Measurements from ENCODE around the gene TBC1D5.

Gene TBC1D5

GRCh38 chr3:17372362-17373210, 369.8 kb downstream of the TBC1D5 start:
- Histone ChIP-seq H2BK5ac (ENCODE audit: low read depth, low read length, poor library complexity, severe bottlenecking) (no peak overlapping the region), H2BK15ac (ENCODE audit: low read depth, poor library complexity, severe bottlenecking) (no peak overlapping the region), H3K27ac (ENCODE audit: low read length, poor library complexity, severe bottlenecking) (no peak overlapping the region), H3K14ac (ENCODE audit: low read length in 2 of 2) (no peak overlapping the region), H3K23ac (ENCODE audit: low read length in 2 of 2) (no peak overlapping the region), H3K79me1 (replicated peaks; ENCODE audit: low read length, poor library complexity, severe bottlenecking) (no peaks in the 10 kb centered on the region), H3K9me3 (ENCODE audit: control insufficient read depth, low read length) (no peaks in the 10 kb centered on the region), H3K27me3 (ENCODE audit: control insufficient read depth in 1 of 2, insufficient read depth in 1 of 2, low read length in 2 of 2) (no peaks in the 10 kb centered on the region), H3K4me1 (ENCODE audit: control insufficient read depth, insufficient read depth, low read depth, low read length) (no peaks in the 10 kb centered on the region), H4K8ac (ENCODE audit: low read length) (no peak overlapping the region), H4K91ac (ENCODE audit: low read length) (no peak overlapping the region), H3K9ac (ENCODE audit: low read length) (no peak overlapping the region), H3K4me3 (ENCODE audit: insufficient read depth in 1 of 2, low read depth in 1 of 2, low read length in 2 of 2) (no peak overlapping the region), H2BK120ac (ENCODE audit: low read depth, low read length) (no peak overlapping the region), H3K18ac (ENCODE audit: low read depth in 1 of 2, low read length in 2 of 2) (no peak overlapping the region), H3K4me2 (ENCODE audit: low read length, poor library complexity, severe bottlenecking) (no peak overlapping the region), H3K4ac (ENCODE audit: low read depth in 1 of 2, low read length in 2 of 2) (no peak overlapping the region), H3K36me3 (ENCODE audit: control insufficient read depth in 1 of 2, insufficient read depth in 2 of 2, low read depth in 1 of 2, low read length in 2 of 2) (peaks cover 0 to 14% of the 10 kb centered on the region in 2 experiments), H2AK5ac (ENCODE audit: low read length, severe bottlenecking) (no peak overlapping the region), H2AFZ (ENCODE audit: low read depth, low read length) (no peak overlapping the region), H2BK12ac (ENCODE audit: low read length in 2 of 2) (no peak overlapping the region)
- WGBS = no CpG with 5 or more reads among the region's 4 CpGs
- peak; percentile 65 for DNase-seq

- no peaks in the 10 kb centered on the region for H3K79me1 ChIP-seq (replicated peaks; ENCODE audit: low read length, poor library complexity, severe bottlenecking)
- no peak overlapping the region for H3K18ac ChIP-seq (ENCODE audit: low read depth in 1 of 2, low read length in 2 of 2)
- H3K9ac ChIP-seq (ENCODE audit: low read length) = no peak overlapping the region
- no peak overlapping the region for H3K23ac ChIP-seq (ENCODE audit: low read length in 2 of 2)
- no peak overlapping the region for H3K4me2 ChIP-seq (ENCODE audit: low read length, poor library complexity, severe bottlenecking)
- H3K9me3 ChIP-seq (ENCODE audit: control insufficient read depth, low read length) = no peaks in the 10 kb centered on the region
- no peak overlapping the region for H3K4ac ChIP-seq (ENCODE audit: low read depth in 1 of 2, low read length in 2 of 2)
- H4K8ac ChIP-seq (ENCODE audit: low read length) = no peak overlapping the region
- 91% methylated on average over 2 of the region's 2 CpGs for WGBS
- no peaks in the 10 kb centered on the region for H3K4me1 ChIP-seq (ENCODE audit: control insufficient read depth, insufficient read depth, low read depth, low read length)
- H2BK120ac ChIP-seq (ENCODE audit: low read depth, low read length) = no peak overlapping the region
- no peak overlapping the region for H2BK5ac ChIP-seq (ENCODE audit: low read depth, low read length, poor library complexity, severe bottlenecking)
- DNase-seq = no peak
- H4K91ac ChIP-seq (ENCODE audit: low read length) = no peak overlapping the region
- H3K36me3 ChIP-seq (ENCODE audit: control insufficient read depth in 1 of 2, insufficient read depth in 2 of 2, low read depth in 1 of 2, low read length in 2 of 2) = peaks cover 0 to 14% of the 10 kb centered on the region in 2 experiments
- H3K4me3 ChIP-seq (ENCODE audit: insufficient read depth in 1 of 2, low read depth in 1 of 2, low read length in 2 of 2) = no peak overlapping the region
- H3K27me3 ChIP-seq (ENCODE audit: control insufficient read depth in 1 of 2, insufficient read depth in 1 of 2, low read length in 2 of 2) = no peaks in the 10 kb centered on the region
- no peak overlapping the region for H2AK5ac ChIP-seq (ENCODE audit: low read length, severe bottlenecking)
- H2BK12ac ChIP-seq (ENCODE audit: low read length in 2 of 2) = no peak overlapping the region
- no peak overlapping the region for H3K27ac ChIP-seq (ENCODE audit: low read length, poor library complexity, severe bottlenecking)
- no peak overlapping the region for H2AFZ ChIP-seq (ENCODE audit: low read depth, low read length)
- no peak overlapping the region for H3K14ac ChIP-seq (ENCODE audit: low read length in 2 of 2)
- H2BK15ac ChIP-seq (ENCODE audit: low read depth, poor library complexity, severe bottlenecking) = no peak overlapping the region
Measured at GRCh38 chr3:17369973-17370372, 372.5 kb downstream of the TBC1D5 start.

- WGBS = no CpG with 5 or more reads among the region's 1 CpG
- Histone ChIP-seq H2BK5ac (ENCODE audit: low read depth, low read length, poor library complexity, severe bottlenecking) (no peak overlapping the region), H4K8ac (ENCODE audit: low read length) (no peak overlapping the region), H3K9ac (ENCODE audit: low read length) (no peak overlapping the region), H2AFZ (ENCODE audit: low read depth, low read length) (no peak overlapping the region), H3K9me3 (ENCODE audit: control insufficient read depth, low read length) (no peaks in the 10 kb centered on the region), H2BK120ac (ENCODE audit: low read depth, low read length) (no peak overlapping the region), H4K91ac (ENCODE audit: low read length) (no peak overlapping the region), H3K27me3 (ENCODE audit: control insufficient read depth in 1 of 2, insufficient read depth in 1 of 2, low read length in 2 of 2) (no peaks in the 10 kb centered on the region), H3K4me2 (ENCODE audit: low read length, poor library complexity, severe bottlenecking) (no peak overlapping the region), H3K27ac (ENCODE audit: low read length, poor library complexity, severe bottlenecking) (no peak overlapping the region), H2BK15ac (ENCODE audit: low read depth, poor library complexity, severe bottlenecking) (no peak overlapping the region), H2AK5ac (ENCODE audit: low read length, severe bottlenecking) (no peak overlapping the region), H3K18ac (ENCODE audit: low read depth in 1 of 2, low read length in 2 of 2) (no peak overlapping the region), H3K4ac (ENCODE audit: low read depth in 1 of 2, low read length in 2 of 2) (no peak overlapping the region), H3K4me3 (ENCODE audit: insufficient read depth in 1 of 2, low read depth in 1 of 2, low read length in 2 of 2) (no peak overlapping the region), H2BK12ac (ENCODE audit: low read length in 2 of 2) (no peak overlapping the region), H3K4me1 (ENCODE audit: control insufficient read depth, insufficient read depth, low read depth, low read length) (no peaks in the 10 kb centered on the region), H3K36me3 (ENCODE audit: control insufficient read depth in 1 of 2, insufficient read depth in 2 of 2, low read depth in 1 of 2, low read length in 2 of 2) (peaks cover 0 to 13% of the 10 kb centered on the region in 2 experiments), H3K14ac (ENCODE audit: low read length in 2 of 2) (no peak overlapping the region), H3K23ac (ENCODE audit: low read length in 2 of 2) (no peak overlapping the region), H3K79me1 (replicated peaks; ENCODE audit: low read length, poor library complexity, severe bottlenecking) (no peaks in the 10 kb centered on the region)
- DNase-seq = no peak
Measured at GRCh38 chr3:17367171-17367570, 375.3 kb downstream of the TBC1D5 start.

GRCh38 chr3:17360991-17361390, 381.4 kb downstream of the TBC1D5 start:
- Histone ChIP-seq H4K91ac (ENCODE audit: low read length) (no peak overlapping the region), H3K9me3 (ENCODE audit: control insufficient read depth, low read length) (no peaks in the 10 kb centered on the region), H3K4me1 (ENCODE audit: control insufficient read depth, insufficient read depth, low read depth, low read length) (no peaks in the 10 kb centered on the region), H3K18ac (ENCODE audit: low read depth in 1 of 2, low read length in 2 of 2) (no peak overlapping the region), H3K9ac (ENCODE audit: low read length) (no peak overlapping the region), H2BK5ac (ENCODE audit: low read depth, low read length, poor library complexity, severe bottlenecking) (no peak overlapping the region), H2BK15ac (ENCODE audit: low read depth, poor library complexity, severe bottlenecking) (no peak overlapping the region), H2AK5ac (ENCODE audit: low read length, severe bottlenecking) (no peak overlapping the region), H3K79me1 (replicated peaks; ENCODE audit: low read length, poor library complexity, severe bottlenecking) (no peaks in the 10 kb centered on the region), H3K36me3 (ENCODE audit: control insufficient read depth in 1 of 2, insufficient read depth in 2 of 2, low read depth in 1 of 2, low read length in 2 of 2) (no peaks in the 10 kb centered on the region), H4K8ac (ENCODE audit: low read length) (no peak overlapping the region), H3K4me3 (ENCODE audit: insufficient read depth in 1 of 2, low read depth in 1 of 2, low read length in 2 of 2) (no peak overlapping the region), H3K4me2 (ENCODE audit: low read length, poor library complexity, severe bottlenecking) (no peak overlapping the region), H3K27me3 (ENCODE audit: control insufficient read depth in 1 of 2, insufficient read depth in 1 of 2, low read length in 2 of 2) (no peaks in the 10 kb centered on the region), H3K23ac (ENCODE audit: low read length in 2 of 2) (no peak overlapping the region), H2BK120ac (ENCODE audit: low read depth, low read length) (no peak overlapping the region), H3K4ac (ENCODE audit: low read depth in 1 of 2, low read length in 2 of 2) (no peak overlapping the region), H2BK12ac (ENCODE audit: low read length in 2 of 2) (no peak overlapping the region), H3K14ac (ENCODE audit: low read length in 2 of 2) (no peak overlapping the region), H3K27ac (ENCODE audit: low read length, poor library complexity, severe bottlenecking) (no peak overlapping the region), H2AFZ (ENCODE audit: low read depth, low read length) (no peak overlapping the region)
- peak; percentile 81 for DNase-seq
- 59% methylated on average over 3 of the region's 3 CpGs for WGBS

All from mesenchymal stem cell (in vitro differentiated cells and primary cell).